NCI-H1694 (cell line): ENCODE results near the gene RAMP1.
"Not testable (repeated sequence)": the region's sequence is repeated elsewhere in the genome, so short reads cannot be mapped to it uniquely, and the experiment has no call there.

Source experiments
- DNase-seq: peaks from one replicate; lab custom pipeline; 2025; lab: John Stamatoyannopoulos, UW

The RAMP1 gene

DNA sequence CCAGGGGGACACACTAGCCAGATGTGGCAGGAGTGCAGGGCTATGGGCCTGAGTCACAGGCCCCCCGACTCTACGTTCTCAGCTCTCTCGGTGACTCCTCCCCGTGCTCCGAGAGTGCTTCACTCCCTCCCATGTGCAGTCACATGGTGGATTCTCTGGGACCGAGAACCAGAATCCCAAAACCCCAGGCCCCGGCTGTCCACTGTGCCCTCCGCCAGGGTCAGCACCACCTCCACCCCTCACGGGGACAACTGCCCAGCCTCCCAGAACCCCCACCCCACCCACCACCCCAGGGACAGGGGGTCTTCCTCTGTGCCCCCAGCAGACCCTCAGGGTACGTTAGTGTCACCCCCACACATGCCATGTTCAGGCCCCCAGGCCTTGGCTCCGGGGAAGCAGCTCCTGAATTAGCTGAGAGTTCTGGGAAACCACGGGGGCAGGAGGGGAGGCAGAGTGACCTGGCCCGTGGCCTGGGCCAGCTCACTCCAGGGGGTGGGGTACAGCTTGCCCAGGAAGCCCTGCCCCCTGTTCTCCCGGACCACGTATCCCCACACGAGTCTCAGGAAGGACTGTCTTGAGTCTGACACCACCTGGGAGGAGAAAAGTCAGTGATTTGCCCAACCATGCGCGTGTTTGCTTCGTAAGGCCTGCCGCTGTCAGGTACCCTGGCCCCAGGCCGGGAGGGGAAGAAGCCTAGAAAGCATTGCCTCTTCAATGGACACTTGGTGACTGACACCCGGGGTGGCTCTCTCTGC, 4.4 kb downstream of the RAMP1 start:
- no peak for DNase-seq

DNA sequence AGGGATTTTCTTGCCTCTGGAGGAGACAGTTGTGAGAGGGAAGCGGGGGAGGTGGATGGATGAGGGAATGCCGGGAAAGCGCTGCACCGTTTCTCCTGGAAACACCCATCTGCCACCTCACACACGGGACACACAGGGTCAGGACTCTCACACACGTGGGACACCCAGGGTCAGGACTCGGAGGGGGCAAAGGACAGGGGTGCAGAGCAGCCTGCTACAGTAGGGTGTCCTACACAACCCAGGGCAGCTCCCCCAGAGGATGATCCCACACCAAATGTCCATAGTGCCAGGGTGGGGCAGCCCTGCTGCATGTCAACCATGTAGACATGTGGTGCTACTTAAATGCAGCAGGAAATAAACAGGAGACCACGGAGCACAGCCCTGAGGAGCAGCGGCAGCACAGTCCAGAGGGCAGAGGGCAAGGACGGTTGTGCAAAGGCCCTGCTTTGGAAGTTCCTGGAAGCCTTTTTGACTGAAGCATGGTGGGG, 5.1 kb downstream of the RAMP1 start:
- DNase-seq: no peak

GRCh38 chr2:237864940-237865622, 5.7 kb downstream of the RAMP1 start:
- DNase-seq: no peak

DNA sequence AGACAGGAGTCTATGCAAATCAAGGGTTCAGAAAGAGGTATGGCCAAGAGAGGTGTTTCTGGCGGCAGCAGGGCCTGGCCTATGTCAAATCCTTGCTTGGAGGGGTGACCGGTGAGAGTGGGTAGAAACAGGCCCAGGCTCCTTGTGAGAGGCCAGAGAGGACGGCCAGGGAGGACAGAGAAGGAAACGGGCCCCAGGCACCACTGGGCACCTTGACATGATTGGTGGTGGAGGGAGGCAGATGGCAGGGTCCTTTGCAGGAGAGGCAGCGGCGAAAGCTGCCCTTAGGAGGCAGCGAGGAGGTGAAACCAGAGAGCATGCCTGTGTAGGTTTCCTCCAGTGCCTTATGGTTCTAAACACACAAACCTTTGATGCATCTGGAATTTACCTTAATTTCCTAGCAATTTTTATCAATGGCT, 6.2 kb downstream of the RAMP1 start:
- peak; percentile 8 for DNase-seq

DNA sequence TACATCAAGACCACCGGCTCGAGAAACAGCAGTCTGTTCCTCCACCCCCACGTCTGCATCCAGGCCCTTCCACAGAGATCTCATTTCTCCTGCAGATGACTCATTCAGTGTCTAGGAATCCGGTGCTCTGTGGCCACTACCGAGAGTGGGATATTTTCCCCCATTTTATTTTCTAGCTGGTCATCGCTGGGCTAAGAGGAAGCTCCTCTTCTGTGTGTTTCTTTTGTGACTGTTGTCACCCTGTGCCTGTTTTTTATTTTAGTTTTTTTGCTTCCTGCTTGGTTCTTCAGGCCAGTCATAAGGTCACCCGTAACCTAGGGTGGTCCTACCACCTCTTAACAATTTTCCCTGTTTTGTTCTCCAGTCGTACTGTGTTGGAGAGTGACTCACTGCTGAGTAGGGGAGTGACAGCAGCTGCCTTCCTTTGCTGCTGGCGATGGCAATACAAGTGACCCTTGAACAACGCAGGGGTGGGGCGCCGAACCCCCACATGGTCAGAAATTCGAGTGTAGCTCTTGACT, 6.7 kb downstream of the RAMP1 start:
- DNase-seq: no peak

DNA sequence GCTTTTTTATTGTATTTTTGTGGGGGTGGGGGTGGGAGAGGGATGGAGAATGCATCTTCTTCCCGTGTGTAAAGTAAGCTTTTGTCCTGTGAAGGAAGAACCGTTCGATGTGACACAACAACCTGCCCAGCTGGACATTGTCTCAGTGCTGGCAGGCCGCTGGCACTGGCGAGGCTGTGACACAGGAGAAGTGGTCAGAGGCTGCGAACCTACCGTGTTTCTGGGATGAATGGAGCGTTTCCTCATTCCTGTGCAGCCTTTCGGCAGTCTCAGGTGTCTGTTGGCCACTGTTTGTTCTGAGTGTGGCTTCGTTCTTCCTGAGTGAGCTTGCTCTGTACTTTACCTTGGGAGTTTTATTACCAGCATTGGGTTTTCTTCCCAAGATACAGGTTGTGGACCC, 8.0 kb downstream of the RAMP1 start:
- no peak for DNase-seq

- DNase-seq: not testable (repeated sequence)
Observed at GRCh38 chr2:237868074-237868473, 8.7 kb downstream of the RAMP1 start.

DNA sequence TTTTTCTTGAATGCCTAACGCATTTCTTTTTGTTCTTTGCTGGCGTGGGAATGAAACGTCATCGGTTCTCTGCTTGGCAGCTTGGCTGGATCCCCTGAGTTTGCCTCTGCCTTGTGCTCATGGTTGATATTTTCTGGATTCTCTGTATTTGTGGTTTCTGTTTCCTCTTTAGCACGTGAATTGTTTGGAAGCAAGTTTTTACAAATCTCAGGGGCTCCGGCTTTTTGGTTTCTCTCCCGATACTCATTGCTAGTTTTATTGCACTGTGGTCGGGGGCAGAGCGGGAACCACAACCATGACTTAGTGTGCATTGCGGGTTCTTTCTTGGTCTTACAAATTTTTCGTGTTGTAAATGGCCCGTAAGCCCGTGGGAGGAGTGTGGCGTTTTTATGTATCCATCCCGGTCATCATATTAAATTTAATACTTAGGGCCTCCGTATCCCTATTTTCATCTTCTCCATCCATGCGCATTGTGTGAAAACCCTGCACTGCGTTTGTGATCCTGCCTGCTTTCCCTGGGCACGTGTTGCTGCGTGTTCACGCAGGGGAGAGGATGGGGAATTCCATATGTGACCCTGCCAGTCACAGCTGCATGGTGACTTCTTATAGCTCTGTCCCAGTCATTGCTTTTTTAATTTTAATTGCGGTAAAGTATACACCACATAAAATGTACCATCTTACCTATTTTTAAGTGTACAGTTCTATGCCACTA, 9.4 kb downstream of the RAMP1 start:
- no peak for DNase-seq

GRCh38 chr2:237869343-237870102, 10.1 kb downstream of the RAMP1 start:
- no peak for DNase-seq

DNA sequence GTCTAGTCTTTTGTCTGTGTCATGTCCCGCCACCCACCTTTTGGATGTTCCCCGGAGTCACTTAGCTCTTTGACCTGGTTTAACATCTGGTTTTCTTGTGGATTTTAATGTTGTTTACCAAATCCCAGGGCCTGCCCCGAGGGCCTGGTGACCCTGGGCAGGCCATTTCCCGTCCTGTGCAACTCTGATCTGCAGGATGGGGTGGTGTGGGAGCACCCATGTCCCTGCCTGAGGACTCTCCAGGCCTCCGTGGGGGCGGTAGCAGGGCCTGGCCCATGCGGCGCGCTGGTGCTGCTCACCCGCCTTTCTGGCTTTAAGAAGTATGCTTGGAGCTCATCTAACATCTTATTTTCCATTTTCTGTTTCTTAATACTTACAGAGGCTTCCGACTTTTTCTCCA, 10.7 kb downstream of the RAMP1 start:
- no peak for DNase-seq

GRCh38 chr2:237870754-237871651, 11.6 kb downstream of the RAMP1 start:
- DNase-seq: no peak

DNA sequence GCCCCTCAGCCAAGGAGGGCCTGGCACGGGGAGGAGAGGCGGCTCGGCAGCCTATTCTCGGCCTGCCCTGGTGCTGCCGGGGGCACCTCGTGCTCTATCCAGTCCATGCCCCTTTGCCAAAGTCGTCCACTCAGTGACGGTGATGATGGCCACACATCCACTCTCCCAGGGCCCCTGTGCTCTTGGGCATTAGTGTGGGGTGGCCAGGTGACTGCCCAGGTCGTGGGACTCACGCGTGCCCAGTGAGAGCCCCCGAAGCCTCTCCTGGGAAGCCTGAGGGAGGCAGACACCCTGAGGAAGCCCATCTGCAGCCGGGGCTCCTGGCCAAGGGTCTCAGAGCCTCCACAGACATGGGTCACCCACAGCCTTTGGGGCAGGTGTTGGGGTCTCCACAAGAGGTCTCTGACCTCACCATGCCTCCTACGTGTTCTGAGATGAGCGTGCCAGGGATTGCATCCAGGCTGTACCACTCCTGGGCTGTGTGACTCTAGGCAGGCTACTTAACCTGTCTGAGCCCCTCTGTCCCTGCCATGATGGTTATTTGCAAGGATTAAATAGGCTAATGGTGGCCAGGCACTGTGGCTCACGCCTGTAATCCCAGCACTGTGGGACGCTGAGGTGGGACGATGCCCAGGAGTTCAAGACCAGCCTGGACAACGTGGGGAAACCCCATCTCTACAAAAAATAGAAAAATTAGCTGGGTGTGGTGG, 12.9 kb downstream of the RAMP1 start:
- no peak for DNase-seq

- DNase-seq: no peak
Observed at GRCh38 chr2:237873421-237873831, 14.0 kb downstream of the RAMP1 start.

DNA sequence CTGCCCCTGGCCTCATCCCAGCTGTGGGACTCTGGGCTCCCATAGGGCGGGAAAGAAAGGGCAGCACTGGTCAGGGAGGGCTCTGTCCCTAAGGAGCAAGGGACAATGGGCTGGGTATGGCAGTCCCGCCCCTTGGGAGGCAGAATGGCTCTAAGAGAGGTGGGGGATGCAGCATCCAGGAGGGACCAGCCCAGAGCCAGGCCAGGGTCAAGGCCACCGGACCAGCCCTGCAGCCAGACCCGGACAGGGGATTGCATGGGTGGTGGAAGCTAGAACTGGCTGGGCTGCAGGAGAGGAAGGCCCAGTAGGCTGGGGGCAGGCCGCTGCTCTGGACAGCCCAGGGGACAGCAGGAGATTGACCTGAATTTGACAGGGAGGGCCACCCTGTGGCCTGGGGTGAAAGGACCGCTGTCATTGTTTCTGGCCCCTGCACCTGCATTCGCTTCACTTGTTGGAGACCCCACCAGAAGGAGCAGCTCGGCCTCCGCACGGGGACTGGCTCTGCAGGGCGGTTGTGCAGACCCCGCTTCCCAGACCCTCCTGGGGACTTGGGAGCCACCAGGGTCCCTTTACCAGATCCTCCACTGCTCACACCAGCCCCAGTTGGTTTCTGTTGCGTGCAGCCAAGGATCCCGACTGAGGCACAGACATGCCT, 14.6 kb downstream of the RAMP1 start:
- DNase-seq: no peak

- DNase-seq: no peak
Observed at GRCh38 chr2:237874585-237875161, 15.2 kb downstream of the RAMP1 start.

DNA sequence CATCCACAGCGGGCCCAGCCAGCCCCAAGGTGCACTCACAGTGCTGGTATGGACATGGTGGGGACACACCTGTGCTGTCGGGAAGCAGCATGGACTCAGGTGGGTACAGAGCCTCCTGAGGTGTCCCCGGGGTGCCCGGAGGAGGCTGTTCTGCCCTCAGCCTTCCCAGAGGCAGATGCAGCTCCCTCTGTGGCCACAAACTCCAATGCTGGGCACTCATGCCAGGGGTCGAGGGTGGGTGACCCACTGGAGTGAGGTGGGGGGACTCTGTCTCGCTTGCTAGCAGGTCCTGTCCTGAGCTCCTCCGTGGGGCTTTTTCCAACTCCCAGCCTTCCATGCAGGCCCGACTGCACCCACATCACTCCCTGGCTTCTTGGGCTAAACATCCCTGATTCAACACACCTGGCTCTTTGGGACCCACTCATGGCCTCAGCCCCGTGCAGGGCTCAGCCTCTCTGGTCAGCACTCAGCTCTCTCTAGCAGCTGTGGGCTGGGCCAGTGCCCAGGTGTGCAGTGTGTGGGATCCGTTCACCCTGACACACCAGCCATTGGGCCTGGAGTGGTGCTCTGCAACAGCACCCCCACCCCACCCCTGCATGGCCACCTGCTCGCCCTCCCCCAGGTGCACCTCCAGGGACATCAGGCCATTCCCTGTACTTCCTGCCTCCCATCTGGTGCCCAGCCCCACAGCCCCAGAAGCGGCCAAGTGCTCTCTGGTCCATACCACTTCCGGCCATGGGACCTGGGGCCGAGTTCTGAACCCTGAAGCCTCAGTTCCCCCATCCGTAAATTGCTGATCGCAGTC, 16.0 kb downstream of the RAMP1 start:
- no peak for DNase-seq

DNA sequence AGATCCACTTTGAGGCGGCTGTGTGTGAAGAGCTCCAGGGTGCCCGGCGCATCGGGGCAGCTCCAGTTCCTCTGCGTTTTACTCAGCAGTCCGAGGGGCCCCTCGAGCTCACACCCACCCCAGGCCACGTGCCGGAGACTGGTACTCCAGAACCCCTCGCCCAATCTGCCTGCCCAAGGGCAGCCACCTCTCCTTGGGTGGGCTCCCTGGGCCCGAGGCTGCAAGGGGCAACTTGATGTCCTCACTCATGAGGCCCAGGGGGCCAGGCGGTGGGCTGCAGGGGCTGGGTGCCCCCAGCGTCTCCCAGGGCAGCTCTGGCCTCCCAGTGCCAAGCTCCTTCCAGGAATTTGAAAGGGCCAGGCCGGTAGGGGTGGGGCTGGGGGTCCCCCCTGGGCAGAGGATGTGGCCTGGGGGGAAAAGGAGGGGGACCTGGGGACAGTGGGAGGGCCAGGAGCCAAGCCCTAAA, 16.7 kb downstream of the RAMP1 start:
- DNase-seq: no peak

DNA sequence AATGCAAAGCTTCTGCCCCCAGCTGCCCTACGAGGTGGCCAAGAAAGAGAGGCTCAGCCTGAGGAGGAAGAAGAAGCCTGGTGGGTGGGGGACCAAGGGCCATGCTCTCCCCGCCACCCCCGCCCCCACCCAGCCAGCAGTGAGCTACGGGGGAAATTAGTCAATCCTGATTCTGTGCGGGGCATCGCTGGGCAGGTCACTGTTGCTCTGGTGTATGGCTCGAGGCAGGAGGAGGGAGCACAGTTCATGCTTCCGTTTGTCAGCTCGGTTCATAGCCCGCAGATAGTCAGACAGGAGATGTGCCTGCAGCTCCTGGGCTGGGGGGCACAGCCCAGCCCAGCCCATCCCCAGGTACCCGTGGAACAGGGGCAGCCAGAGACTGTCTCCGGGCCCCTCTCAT, 17.1 kb downstream of the RAMP1 start:
- no peak for DNase-seq
